ENCODE measurements around the gene SLC23A2.
"Not testable (repeated sequence)": the region's sequence is repeated elsewhere in the genome, so short reads cannot be mapped to it uniquely, and the experiment has no call there.

Gene SLC23A2

DNA sequence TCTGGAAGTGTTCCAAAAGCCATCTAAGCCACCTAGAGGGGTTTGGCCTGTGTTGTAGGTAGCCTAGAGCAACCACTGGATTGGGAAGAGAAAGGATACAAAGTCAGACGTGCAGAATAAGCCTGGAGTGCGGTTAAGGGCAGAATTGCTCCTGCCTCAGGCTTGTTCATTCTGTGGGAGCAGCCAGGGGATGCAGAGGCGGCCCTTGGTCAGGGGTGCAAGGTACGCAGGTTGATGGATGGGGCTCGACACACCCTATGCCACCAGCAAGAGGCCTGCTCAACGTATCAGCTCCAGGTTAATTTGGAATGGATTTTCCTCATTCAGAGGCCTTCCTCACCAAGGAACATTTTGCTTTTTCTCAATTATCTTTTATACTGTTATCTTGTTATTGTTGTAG, 129.8 kb downstream of the SLC23A2 start:
- no peak for DNase-seq

DNA sequence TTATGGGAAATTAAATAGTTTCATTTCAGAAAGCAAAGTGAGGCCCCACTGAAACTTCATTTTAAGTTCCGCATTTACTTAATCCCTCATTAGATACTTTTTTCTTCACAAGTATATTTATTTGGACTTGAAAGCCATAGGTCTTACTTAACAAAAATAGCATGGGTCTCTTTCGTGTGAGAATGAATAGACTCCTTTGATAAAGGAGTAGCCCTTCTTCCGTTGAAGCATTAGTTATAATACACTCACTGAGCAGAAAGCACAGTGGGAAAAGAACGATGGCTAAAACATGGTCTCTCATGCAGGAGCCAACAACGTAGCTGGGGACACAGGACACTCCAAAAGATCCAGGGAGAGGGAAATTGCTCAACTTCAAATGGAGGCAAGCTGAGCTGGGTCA, 130.4 kb downstream of the SLC23A2 start:
- no peak for DNase-seq

DNA sequence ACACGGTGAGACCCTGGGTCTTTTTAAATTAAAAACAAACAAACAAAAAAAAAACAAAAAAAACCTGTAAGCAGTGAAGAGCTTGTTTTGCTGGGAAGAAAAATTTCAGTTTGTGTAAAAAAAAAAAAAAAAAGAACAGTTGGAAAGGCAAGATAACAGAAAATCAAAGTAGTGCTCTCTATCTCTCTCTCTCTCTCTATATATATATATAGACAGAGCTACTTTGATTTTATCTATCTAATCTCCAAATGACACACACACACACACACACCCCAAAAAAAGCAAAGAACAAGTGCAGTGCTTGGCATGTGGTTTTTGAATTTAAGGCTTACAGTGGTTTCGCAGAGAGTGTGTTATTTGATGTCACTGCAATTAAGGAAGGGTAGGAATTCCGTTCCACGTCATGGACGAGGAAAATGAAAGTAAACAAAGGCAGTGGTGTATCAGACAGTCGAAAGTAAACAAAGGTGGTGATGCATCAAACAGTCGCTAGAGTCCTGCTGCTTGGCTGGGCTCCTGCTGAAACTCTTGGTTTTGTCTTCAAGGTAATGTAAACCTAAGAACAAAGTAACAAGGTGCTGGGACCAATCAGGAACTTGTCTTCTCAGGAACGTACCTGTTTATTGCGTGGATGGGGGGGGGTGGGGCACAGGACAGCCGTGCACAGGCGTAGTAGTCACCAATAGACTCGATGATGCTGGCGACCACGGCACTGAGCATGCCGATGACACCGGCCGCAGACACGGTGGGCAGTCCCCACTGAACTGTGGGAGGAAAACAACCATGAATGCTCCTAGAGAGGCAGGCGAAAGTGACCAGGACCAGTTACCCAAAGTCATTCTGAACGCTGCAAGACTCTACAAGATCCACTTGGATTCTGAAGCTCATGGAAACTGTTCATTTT, 131.8 kb downstream of the SLC23A2 start:
- DNase-seq = no peak

DNA sequence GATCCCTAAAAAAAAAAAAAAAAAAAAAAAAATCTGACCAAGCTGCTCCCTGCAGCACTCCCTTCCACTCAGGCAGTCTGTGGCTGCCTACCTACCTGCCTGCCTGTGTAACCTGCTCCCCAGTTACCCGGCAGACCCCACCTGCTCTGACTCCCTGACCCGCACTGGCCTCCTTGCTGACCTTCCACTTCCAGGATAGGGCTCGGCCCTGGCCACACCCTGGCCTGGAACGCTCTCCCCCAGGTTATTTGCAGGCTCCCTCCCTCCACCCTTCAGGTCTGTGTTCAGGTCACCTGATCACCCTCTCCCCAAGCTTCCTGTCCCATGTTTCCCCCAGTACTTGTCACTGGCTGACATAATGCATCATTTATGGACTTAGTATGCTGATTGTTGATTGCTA, 134.3 kb downstream of the SLC23A2 start:
- no peak for DNase-seq

DNA sequence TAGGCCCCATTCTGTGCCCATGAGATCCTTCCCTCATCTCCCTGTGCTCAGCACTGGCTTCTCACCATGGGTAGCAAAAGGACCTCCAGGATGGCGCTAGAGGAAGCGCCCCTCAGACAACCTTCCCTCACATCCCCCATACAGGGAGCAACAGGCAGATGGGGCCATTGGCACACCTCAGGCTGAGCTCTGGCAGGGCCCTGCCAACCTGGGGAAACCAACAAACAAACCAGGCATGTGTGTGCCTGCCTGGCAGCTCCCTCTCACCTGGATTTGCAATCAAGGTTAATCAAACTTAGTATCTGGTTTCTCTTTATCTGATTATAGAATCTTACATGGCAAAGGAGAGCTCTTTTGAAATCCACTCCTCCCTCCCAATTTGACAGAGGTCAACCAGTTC, 134.9 kb downstream of the SLC23A2 start:
- DNase-seq = no peak

DNA sequence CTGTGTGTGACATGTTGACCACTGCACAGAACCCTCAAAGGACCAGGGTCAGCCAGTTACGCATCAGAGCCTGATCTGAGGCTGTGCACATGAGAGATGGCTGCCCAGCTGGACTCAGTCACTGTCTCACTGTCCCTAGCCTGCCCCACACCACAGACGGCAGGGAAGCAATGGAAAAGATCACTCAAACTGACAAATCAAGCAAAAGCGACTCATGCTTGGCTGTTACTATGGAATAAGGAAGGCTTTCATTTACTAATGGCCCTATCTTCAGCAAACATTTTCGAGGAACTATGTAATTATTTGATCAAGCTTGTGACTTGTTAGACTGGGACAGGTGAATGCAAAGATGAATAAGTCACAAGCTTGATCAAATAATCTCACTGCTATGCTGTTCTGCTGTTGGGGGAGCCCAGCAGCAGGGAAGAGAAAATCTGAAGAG, 137.0 kb downstream of the SLC23A2 start:
- DNase-seq = no peak

DNA sequence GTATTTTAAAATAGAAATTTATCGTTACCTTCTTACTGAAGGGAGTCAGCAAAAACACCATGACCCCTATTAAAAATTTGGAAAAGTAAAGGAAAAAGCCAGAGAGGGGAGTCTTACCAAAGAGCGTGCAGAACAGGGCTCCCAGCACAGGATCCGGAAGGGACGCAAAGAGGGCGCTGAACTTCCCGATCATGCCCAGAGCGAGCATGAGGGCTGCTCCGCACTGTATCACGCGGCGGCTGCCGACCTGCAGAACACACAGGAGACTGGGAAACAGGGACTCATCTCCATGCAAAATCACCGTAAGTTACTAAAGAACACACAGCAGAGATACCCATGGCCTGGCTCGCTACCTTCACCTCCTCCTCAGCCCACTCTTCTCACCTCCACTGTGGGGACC, 138.6 kb downstream of the SLC23A2 start:
- no peak for DNase-seq

DNA sequence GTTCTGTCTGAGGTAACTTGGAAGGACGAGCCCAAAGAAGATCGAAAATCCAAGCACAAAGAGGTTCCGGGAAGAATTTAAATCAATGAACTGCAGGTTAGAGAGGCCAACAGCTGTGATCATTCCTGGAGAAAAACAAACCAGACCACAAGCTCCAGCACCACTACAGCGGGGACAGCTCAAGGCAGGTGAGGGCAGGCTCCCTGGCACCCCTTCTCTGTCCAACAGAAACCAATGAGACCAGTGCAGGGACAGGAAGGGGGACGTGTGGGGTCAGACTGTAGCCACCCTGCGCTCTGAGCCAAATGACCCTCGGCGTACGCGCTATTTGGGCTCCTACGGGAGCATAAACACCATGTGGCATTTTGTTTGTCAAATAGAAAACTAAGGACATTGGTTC, 139.3 kb downstream of the SLC23A2 start:
- no peak for DNase-seq

DNA sequence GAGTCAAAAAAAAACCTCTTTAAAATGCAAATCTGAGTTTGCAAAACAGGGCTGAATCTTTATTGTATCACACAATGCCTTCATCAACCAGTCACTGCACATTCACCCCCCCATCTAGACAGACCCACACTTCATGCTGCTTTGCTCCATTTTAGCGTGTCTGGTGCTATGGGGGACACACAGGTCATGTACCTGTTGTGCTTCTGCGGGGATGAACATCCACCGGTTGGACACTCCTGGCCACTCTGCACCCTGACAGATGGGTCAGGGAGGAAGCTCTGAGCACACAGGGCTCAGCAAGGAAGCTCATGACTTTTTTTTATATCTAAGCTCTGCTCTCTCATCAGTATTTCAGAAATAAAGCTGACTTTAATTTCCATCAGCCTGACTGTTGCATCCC, 143.3 kb downstream of the SLC23A2 start:
- no peak for DNase-seq

DNA sequence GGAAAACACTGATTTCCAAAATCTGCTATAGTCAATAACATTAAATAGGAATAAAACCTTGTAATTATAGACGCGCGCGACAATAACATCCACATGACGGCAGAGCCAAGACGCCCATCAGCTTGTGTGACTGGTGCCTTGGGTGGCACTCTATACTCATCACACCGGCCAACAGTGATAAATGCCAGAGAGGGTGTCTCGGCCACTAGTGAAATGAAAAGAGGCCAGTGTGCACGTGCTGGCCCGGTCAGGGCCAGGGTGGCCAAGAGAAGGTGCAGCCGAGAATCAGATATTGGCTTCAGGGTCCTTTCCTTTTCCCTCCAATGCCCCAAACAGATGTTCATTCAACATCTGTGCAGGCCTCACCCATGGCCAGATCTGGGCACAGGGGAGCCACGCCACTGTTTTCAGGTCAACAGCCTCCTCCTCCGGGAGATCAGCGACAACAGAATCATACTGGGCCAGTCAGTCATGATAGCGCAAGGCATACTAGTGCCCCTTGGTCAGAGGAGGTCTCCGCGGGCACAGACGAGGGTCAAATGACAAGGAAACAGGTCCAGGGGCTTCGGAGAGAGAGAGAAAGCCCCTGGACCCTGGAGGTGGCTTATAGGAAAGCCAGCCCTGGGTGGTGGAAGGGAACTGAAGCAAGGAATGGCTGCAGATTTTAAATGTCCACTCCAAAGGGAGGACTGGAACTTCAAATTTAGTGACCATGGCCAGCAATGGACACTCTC, 145.1 kb downstream of the SLC23A2 start:
- no peak for DNase-seq

DNA sequence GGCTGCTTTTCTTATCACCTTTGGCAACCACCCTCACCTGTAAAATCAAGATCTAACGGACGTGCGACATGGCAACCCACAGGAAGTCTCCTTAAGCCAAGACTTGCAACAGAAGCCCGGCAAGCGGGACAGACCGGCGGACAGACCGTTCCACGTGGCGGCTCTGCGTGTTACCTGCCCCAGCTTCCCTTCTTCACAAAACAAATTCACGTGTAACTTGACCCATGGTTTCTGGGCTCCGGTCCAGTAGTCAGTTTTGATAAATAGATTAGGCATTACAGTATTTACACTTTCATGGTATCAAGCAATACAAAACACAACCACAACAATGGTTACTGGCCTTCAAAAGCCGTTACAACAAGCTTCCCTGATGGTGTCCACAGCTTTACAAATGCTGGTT, 145.8 kb downstream of the SLC23A2 start:
- DNase-seq = no peak

DNA sequence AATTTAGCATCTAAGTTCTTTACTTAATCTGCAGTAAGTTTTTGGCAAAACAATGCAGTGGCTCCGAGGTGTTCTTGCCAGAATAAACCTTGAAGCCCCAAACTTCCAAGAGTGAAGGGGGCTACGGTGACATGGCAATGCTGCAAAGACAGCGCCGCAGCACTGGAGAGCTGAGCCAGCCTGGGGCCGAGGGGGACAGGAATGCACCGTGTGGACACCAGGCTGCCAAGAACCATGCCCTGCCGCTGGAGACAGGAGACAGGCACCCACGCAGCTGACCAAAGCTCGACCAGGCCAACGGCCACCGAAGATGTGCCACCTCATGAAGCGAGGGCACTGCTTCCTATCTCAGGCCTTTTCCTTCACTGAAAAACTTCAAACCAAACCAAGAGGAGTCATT, 146.2 kb downstream of the SLC23A2 start:
- no peak for DNase-seq

DNA sequence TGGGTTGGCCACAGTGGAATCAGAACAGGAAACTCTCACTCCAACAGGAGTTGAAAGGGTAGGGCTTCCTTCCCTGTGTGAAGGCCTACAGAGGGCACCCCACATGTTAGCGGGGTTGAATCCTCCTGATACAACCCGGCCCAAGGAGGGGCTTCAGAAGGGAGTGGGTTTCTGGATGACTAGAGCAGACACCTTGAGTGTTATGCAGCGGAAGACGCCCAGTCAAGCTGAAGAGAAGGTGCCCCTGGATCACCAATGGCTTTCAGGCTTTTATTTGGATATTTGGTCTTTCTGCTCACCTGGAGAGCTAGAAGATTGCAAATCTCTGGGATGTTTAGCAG, 146.8 kb downstream of the SLC23A2 start:
- DNase-seq = no peak

DNA sequence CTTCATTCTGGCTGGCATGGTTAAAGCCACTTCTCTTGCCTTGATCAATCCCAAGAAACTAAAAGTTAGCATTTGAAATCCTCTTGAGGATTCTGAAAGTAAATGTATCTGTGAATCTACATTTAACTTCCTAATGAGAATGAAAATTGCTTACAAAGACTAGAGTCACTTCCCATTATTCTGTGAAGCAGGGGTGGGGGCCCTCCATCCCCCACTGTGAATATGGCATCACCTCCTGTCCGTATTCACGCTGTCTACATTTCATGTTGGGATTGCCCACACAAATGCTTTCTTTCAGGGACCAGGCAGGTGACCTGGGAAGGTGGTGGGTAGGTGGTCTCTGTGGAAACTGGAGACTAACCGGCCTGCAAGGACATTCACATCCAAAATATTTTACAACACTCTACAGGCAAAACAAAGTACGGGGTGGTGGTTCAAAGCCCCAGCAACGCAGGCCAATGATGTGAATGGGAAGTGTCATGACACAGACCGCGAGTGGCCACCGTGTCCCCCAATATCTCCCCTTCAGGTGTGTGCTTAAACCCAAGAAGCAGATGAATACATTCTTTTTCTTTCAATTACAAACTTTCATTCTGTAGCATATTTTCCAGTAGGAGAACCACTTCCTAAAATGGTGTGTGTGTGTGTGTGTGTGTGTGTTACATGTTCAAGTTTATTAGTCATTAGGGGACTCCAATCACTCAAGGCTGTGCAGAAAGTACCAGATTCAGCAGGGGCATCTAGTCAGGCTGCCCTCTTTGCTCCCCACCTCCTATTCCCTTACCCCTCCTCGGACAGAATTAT, 147.4 kb downstream of the SLC23A2 start:
- no peak for DNase-seq

DNA sequence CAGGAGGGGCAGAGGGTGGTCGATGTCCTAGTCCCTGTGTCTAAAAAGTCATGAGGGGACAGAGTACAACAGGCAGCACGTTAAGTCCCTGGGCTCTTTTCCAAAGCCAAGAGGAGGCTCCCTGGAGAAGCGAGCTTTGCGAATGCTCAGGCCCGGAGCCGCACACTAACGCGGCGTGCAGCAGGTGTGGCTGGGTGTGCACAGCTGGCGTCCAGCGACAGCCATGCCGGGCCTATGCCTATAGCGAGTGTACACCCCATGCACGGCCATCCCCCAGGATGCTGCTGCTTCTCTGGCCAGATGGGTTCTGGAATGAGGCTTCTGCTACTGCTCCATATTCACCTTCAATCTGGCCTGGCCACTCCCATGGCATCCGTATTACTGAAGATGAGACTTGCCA, 148.3 kb downstream of the SLC23A2 start:
- no peak for DNase-seq

DNA sequence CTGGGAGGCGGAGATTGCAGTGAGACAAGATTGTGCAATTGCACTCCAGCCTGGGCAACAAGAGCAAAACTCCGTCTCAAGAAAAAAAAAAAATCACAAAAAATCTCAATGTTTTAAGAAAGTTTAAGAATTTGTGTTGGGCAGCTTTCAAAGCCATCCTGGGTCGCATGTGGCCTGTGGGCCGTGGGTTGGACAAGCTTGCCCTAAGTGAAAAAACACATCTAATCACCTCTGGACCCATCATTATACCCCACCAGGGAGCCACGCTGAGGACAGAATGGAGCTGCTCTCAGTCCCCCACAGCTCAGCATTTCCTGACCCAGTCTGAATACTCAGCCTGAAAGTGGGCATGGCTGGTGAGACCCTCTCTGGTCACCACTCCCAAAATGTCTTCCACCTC, 150.3 kb downstream of the SLC23A2 start:
- DNase-seq = no peak

DNA sequence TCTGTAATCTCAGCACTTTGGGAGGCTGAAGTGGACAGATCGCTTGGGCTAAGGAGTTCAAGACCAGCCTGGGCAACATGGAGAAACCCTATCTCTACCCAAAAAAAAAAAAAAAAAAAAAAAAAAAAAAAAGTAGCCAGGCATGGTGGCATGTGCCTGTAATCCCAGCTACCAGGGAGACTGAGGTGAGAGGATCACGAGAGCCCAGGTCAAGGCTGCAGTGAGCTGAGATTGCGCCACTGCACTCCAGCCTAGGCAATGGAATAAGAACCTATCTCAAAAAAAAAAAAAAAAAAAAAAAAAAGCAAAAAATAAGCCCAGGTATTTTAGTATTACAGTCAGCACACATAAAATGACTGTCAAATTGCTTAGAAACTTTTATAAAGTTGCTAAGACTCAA, 152.5 kb downstream of the SLC23A2 start:
- not testable (repeated sequence) for DNase-seq

DNA sequence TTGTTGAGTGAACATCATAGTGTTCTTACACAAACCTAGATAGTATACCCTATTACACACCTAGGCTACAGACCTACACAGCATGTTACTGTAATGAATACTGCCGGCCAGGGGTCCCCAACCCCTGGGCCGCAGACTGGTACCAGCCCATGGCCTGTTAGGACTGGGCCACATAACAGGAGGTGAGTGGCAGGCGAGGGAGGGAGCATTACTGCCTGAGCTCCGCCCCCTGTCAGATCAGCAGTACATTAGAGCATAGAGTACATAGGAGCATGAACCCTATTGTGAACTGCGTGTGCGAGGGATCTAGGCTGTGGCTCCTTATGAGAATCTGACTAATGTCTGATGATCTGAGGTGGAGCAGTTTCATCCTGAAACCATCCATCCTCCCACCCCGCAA, 153.3 kb downstream of the SLC23A2 start:
- no peak for DNase-seq

DNA sequence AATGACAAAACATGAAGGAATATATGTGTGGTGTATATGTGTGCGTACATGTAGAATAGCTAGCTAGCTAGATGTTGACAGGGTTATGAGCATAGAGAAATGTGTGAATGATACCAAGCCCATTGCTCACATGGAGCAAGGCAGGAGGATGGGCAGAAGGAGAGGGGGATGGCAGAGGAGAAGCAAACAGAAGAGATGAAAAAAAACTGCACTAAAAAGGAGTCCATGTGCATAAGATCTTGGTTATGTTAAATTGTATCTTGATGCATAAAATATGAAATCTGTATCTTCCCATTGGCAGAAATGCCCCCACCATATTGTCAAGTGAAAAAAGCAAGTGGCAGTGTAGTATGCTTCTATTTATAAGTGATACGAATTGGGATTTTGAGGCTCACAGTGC, 154.5 kb downstream of the SLC23A2 start:
- no peak for DNase-seq

DNA sequence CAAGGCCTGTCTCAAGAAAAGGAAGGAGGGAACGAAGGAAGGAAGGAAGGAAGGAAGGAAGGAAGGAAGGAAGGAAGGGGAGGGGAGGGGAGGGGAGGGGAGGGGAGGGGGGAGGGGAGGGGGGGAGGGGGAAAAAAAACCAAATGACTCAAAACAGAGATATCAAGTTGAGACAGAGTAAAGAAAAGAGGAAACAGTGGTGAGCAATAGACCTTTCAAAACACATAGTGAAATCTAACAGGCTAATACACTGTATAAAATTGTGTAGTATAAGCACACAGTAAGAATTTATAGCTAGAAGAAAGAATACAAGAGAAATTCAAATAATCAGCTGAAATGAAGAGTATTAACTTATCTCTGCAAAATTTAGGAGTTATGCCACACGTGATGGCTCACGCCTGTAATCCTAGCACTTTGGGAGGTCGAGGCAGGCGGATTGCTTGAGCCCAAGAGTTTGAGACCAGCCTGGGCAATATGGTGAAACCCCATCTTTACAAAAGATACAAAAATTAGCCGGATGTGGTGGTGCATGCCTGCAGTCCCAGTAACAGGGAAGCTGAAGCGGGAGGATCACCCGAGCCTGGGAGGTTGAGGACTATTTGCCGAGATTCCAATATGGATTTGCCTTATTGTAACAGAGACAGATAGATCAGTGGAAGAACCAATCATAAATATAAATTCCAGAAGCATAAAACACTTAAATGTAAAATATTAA, 156.4 kb downstream of the SLC23A2 start:
- no peak for DNase-seq

DNA sequence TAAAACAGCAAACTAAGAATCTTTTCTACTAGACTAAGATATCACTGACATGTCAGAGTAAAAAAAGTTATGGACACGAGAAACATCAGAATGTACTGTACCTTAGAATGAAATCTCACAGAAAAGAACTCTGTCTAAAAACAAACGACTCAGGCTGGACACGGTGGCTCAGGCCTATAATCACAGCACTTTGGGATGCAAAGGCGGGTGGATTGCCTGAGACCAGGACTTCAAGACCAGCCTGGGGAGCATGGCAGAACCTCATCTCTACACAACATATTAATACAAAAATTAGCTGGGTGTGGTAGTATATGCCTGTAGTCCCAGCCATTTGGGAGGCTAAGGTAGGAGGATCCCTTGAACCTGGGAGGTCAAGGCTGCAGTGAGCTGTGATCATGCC, 157.0 kb downstream of the SLC23A2 start:
- no peak for DNase-seq

DNA sequence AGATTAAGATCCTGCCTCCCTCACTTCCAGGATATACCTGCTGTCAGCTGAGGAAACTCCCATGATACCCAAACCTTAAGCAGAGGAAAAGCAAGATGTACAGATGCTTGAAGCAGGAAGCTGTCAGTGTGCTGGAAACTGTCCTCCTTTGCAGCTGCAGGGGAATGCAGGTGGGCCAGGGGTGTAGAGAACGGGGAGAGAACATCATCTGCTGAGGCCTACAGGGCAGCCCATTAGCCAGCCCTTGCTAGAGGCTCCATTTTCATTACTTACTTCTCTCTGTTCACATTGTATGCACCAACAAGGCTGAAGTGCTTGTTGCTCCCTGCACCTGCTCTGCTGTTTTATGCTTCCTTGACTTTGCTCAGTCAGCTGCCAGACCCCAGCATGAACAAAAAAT, 160.5 kb downstream of the SLC23A2 start:
- DNase-seq = no peak

DNA sequence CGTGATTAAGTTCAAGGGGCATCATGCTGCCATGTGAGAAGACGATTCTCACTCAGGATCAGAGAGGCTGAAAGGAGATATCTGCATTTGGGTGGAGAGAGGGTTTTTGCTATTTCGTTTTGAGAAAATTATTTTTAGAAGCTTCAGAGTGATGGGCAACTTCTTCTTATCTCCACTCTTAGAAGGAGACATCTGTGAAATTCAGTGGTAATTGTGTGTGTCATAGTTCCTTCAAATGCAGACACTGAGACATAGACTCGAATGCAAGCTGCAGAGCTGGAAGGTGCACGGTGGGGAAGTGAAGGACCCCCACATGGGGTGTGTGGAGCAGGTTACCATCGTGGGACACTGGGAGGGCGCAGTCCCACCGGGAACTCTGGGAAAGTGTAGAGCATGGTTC, 162.8 kb downstream of the SLC23A2 start:
- DNase-seq = no peak
